Effector CD4-positive, alpha-beta T cell (primary cell): ENCODE measurements around the gene SIL1.
"Not testable (repeated sequence)": the region's sequence is repeated elsewhere in the genome, so short reads cannot be mapped to it uniquely, and the experiment has no call there.

ENCODE experiments used
- DNase-seq: peaks from one replicate; pipeline ENCODE4 v3.0.0-alpha.2; 2020

Gene SIL1

GRCh38 chr5:139064613-139065012 is 133.6 kb downstream of the SIL1 start:
- no peak for DNase-seq

GRCh38 chr5:139063664-139064054 is 134.5 kb downstream of the SIL1 start:
- DNase-seq: no peak

- DNase-seq: no peak
These were observed 135.1 kb downstream of the SIL1 start for GRCh38 chr5:139062910-139063663.

- DNase-seq: no peak
These were observed 136.3 kb downstream of the SIL1 start for GRCh38 chr5:139061856-139062255.

DNA sequence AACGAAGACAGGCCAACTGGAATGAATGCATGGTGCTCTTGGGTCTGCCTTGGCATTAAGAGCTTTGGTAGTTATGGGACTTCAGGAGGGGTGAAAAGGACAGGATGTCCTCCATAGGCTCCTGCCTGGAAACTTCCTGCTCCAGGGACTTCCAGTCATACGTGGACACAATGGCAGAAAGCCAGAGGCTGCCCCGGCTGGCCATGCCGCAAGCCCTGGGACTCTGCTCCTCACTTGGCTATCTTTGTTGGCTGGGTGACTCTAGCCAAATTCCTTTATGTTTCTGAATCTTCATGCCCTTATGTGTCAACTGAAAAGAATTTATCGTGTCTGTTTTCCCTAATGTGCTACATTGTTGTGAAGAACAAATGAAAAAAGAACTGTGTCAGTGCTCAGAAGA is 136.9 kb downstream of the SIL1 start:
- DNase-seq: no peak

DNA sequence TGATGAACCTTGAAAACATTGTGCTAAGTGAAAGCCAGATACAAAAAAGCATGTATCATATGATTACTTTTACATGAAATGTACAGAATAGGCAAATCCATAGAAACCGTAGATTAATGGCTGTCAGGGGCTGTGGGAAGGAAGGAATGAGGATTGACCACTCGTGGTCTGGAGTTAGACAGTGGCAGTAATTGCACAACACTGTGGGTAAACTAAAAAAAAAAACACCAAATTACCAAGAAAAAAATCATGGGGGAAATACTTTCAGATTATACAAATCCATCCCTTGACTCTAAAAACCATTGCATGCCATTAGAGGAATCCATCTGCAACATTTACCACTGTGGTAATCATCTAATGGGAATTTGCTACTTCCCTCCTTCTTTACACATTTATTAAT is 140.0 kb downstream of the SIL1 start:
- DNase-seq: no peak

- not testable (repeated sequence) for DNase-seq
These were observed 140.9 kb downstream of the SIL1 start for GRCh38 chr5:139057045-139057939.

DNA sequence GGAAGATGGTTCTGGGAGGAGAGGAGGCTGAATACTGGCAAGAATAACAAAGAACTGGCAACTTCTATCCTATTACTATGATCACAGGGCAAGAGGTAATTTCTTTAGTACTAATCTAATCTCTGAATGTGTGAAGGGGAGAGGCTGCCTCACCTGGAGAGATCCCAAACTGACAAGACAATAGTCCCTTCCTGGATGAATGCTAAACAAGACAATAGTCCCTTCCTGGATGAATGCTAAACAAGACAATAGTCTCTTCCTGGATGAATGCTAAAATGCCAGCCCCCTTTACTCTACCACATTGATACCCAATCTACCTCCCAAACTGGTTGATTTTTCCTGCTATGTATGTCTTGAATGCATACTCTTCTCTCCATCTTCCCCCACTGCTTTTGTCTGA is 145.2 kb downstream of the SIL1 start:
- DNase-seq: no peak

- no peak for DNase-seq
These were observed 146.8 kb downstream of the SIL1 start for GRCh38 chr5:139051392-139051791.

- no peak for DNase-seq
These were observed 147.7 kb downstream of the SIL1 start for GRCh38 chr5:139050432-139050831.

DNA sequence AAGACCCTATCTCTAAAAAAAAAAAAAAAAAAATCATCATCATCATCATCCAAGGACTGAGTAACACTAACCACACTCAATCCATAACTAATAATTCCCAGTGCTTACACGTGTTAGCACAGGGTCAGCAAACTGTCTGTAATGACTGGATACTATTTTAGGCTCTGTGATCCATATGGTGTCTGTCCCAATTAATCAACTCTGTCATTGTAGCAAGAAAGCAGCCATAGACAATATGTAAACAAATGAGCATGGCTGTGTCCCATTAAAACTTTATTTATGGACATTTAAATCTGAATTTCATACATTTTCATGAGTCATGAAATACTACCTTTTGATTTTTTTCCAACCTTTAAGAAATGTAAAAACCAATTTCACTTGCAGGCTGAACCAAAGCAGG is 148.4 kb downstream of the SIL1 start:
- DNase-seq: no peak

GRCh38 chr5:139046551-139046950 is 151.6 kb downstream of the SIL1 start:
- no peak for DNase-seq

GRCh38 chr5:139043157-139043905 is 154.8 kb downstream of the SIL1 start:
- no peak for DNase-seq

DNA sequence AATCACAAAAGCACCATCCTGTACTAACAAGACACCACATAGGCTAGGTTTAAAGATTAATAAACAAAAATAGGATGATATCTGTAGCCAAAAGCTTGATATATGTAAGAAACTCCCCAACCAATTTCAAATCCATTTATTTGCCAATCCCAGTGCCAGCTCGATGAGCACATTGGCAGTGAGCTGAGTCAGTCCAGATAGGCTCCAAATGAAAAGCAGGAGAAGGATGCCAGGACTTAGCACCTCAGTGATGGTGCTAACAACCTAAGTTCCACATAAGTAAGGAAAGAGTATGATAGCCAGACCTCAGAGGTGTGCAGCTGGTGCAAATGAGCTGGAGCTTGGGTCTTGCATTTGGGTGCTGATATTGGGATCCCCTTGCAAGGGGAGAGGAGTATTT is 158.1 kb downstream of the SIL1 start:
- no peak for DNase-seq

DNA sequence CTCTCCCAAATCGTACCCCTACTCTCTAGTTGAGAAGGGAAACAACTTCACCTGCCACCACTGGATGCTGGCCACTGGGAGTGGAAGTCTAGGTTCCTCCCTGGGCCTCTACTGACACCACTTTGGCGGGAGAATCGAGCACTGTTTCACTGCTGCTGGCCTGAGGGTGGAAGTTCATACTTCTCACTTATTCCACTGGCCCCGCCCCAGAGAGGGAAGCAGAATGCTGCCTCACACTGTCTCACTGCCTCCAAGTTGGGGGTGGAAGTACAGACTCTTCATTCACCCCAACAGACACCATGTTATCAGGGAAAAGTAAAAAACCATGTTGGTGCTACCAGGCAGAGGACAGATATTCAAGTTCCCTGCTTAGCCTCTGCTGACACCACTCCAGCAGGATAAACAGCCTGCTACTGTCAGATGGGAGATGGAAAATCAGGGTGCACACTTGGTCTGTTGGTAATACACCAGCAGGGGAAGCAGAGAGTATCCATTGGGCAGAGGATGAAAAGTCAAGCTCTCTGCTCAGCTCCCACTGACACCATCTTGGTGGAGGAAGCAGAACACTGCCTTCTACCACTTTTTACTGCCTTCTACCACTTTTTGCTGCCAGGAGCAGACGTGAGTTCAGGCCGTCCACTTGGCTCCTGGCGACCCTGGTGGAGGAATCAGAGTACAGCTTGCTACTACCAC is 159.4 kb downstream of the SIL1 start:
- DNase-seq: no peak

- no peak for DNase-seq
These were observed 160.4 kb downstream of the SIL1 start for GRCh38 chr5:139037732-139038131.

- DNase-seq: not testable (repeated sequence)
These were observed 161.8 kb downstream of the SIL1 start for GRCh38 chr5:139036332-139036731.

DNA sequence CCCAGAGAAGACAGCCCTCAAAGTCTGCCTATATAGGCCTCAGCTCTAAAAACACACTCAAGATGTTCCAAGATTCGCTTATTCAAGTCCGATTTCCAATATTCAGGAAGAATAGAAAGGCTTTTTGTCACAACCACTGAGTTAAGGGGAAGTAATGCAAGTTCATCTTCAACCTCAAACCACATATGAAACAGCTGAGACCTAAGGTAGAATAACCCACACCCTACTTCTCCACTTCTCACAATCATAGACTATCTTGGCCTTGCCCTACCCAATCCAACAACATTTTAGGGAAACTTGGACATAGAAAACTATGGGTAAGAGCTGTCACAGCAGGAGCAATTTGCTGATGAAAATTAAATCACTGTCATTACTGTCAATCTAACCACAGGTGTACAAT is 171.0 kb downstream of the SIL1 start:
- no peak for DNase-seq

DNA sequence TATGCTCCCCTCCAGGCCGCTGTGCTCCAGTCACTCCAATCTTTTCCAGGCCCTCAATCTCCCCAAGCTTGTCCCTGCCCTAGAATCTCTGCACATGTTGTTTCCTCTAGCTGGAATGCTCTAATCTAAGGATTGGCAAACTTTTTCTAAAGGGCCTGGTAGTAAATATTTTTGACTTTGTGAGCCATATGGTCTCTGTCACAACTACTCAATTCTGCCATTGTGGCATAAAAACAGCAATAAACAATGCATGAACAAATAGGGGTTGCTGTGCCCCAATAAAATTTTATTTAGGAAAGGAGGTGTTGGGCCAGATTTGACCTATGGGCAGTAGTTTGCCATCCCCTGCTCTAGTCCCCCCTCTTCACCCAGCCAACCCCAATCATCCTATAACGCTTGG is 172.5 kb downstream of the SIL1 start:
- DNase-seq: no peak

DNA sequence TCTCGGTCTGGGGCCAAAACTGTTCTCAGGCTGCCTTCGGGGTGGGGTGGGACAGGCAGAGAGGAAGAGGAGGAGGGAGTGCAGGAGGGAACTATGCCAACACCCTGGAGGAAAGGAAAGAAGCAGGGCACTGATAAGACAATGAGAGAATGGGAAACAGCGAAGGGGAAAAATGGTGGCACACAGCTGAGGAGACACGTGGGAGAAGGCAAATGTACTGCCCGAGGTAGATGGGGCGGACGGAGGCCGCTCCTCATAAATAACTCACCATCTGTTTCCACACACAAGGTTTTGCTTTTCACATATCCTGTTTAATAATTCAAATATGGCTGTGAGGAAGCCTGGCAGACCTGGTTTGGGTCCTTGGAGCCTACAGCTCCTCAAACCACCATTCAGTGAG is 174.9 kb downstream of the SIL1 start:
- DNase-seq: no peak

DNA sequence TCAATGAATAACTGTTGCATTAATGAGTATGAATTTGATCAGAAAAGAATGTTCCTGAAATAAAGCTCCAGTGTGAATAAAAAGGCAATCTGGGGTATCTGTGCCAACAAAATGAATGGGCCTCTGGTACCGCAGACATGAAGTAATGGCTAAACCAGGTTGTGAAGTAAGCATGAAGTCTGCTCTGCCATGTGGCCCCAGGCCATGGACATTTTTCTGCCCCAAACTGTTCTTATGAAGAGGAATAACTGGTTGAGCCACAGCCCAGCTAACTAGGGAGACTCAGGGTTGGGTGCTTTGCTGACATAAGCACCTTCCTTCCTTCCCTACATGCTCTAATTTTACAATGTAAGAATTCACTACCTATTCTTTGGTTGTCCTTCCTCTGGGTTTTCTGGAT is 175.6 kb downstream of the SIL1 start:
- DNase-seq: no peak

- no peak for DNase-seq
These were observed 176.8 kb downstream of the SIL1 start for GRCh38 chr5:139021346-139021745.

- DNase-seq: no peak
These were observed 178.3 kb downstream of the SIL1 start for GRCh38 chr5:139019880-139020279.
